ENCODE data around the gene TTC7B. TPM values are rescaled to one million over a fixed set of nuclear protein-coding genes. Genes with fewer than 3 reads are reported as not detected.

TTC7B gene
- total and polyA plus RNA-seq, 2 of the 8 experiments (the other 6 are each of a cell fraction or from before 2014, with no cell fraction given): 23.7 to 34.0 TPM

DNA sequence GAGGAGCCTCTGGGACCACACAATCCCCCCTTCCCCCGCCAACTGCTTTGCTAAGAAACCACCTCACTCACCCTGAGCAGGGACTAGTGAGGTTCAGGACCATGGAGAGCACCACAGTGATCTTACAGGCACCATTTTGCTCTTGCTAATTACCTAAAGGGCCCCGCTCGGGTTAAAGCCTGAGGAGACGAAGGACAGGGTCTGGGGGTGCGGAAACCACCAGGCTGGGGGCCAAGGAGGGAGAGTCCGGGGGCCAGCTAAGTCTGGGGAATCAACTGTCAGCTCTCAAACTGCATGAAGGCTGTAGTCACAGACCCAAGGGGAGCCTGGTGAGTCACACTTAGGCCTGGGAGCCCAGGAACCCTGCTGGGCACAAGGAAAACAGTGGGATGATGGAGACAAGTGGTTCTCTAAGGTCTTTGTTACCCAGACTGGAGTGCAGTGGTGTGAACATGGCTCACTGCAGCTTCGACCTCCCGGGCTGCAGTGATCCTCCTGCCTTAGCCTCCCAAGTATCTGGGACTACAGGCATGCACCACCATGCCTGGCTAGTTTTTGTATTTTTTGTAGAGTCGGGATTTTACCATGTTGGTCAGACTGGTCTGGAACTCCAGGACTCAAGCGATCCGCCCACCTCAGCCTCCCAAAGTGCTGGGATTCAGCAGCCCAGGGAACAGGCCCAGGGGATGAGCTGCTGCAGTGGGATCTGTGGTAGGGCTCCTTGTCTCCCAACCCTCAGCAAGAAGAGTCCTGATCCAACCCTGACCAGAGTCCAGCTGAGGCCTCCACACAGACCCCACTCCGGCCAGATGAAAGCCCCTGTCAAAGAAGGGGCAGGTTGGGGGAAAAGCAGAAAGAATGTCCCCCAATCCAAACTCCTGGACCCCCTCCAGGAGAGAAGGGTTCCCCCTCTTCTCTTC, 320.6 kb downstream of the TTC7B start:
- Histone ChIP-seq H2BK15ac (ENCODE audit: low read length) (no peak overlapping the region), H3K4me2 (ENCODE audit: insufficient read depth in 1 of 2, low read depth in 2 of 2, low read length in 2 of 2) (no peak overlapping the region), H3K27ac (ENCODE audit: low read depth, low read length) (no peak overlapping the region), H4K5ac (ENCODE audit: insufficient read length, low read depth, low read length) (no peak overlapping the region), H3K9me3 (ENCODE audit: insufficient read depth in 2 of 2, low read depth in 1 of 2, low read length in 1 of 2) (no peaks in the 10 kb centered on the region), H3K14ac (ENCODE audit: insufficient read length) (no peak overlapping the region), H2AK5ac (ENCODE audit: low read depth, low read length) (no peak overlapping the region), H3K4me3 (ENCODE audit: extremely low read depth in 1 of 4, insufficient read depth in 2 of 4, low read depth in 3 of 4, low read length in 4 of 4) (no peak overlapping the region), H4K91ac (replicated peaks; ENCODE audit: insufficient read length, low read length) (no peak overlapping the region), H2BK20ac (ENCODE audit: low read length) (no peak overlapping the region), H3K23ac (ENCODE audit: insufficient read length) (no peak overlapping the region), H3K23me2 (ENCODE audit: low read depth, low read length) (no peaks in the 10 kb centered on the region; the same call in 1 of the 2 replicates), H3K56ac (replicated peaks; ENCODE audit: insufficient read length, low read depth, low read length) (no peak overlapping the region), H3K36me3 (ENCODE audit: control insufficient read depth in 2 of 4, insufficient read depth in 4 of 4, low read length in 3 of 4) (no peaks in the 10 kb centered on the region), H3K27me3 (replicated peaks in 1 of 4; ENCODE audit: control insufficient read depth in 3 of 4, extremely low read depth in 1 of 4, insufficient read depth in 3 of 4, low read length in 3 of 4) (no peaks in the 10 kb centered on the region), H4K20me1 (replicated peaks in 1 of 2; ENCODE audit: control insufficient read depth in 1 of 2, insufficient read depth in 2 of 2, low read length in 2 of 2) (no peaks in the 10 kb centered on the region), H3K4ac (replicated peaks; ENCODE audit: insufficient read length, low read depth, low read length) (no peak overlapping the region), H3K79me2 (ENCODE audit: control insufficient read depth in 1 of 2, insufficient read depth in 2 of 2, low read length in 2 of 2) (no peaks in the 10 kb centered on the region), H3K4me1 (replicated peaks in 1 of 4; ENCODE audit: control insufficient read depth in 3 of 4, insufficient read depth in 4 of 4, low read length in 3 of 4) (peaks cover 3 to 12% (median 10%) of the 10 kb centered on the region in 4 experiments), H2BK12ac (ENCODE audit: low read depth, low read length) (no peak overlapping the region), H2AFZ (ENCODE audit: low read length) (no peak overlapping the region), H2BK120ac (replicated peaks; ENCODE audit: low read depth, low read length) (no peak overlapping the region), H3K9ac (replicated peaks in 1 of 4; ENCODE audit: extremely low read depth in 1 of 4, low read depth in 3 of 4, low read length in 3 of 4) (no peak overlapping the region), H3K79me1 (ENCODE audit: low read depth, low read length) (no peaks in the 10 kb centered on the region), H2BK5ac (ENCODE audit: low read depth, low read length) (no peak overlapping the region), H3K18ac (ENCODE audit: extremely low read depth, low read length) (no peak overlapping the region), H4K8ac (ENCODE audit: extremely low read depth, insufficient read depth, low read length) (no peak overlapping the region)
- no peak for FAIRE-seq
- peak in 1 of 2 experiments; percentile 85 for DNase-seq (ENCODE audit: low read depth in 1 of 2, low spot score in 2 of 2)
- CTCF ChIA-PET (ENCODE audit: partially characterized antibody): interaction anchor here (1.0 to 1.4 kb wide), 2 partner anchors 17 to 22 kb away, joined by 3 read pairs; no protein-coding TSS in a partner anchor
- 63% methylated on average over 12 of the region's 12 CpGs; no CpG with 5 or more reads in 1 of the 2 experiments for WGBS, 2 experiments (ENCODE audit: extremely low coverage in 1 of 2, insufficient coverage in 1 of 2, insufficient read length in 1 of 2, insufficient replicate concordance in 2 of 2, low coverage in 1 of 2, low lambda C conversion rate in 2 of 2, missing lambda C conversion rate in 1 of 2)
- POLR2A ChIA-PET (ENCODE audit: partially characterized antibody): interaction anchor here (1.4 kb wide), 1 partner anchor 40 kb away, joined by 3 read pairs; no protein-coding TSS in a partner anchor
- TF ChIP-seq NRF1 (IDR thresholded peaks at IDR 0.05; ENCODE audit: low read depth, low read length) (no peak), SIN3A (conservative IDR thresholded peaks at IDR 0.05 in 1 of 2, IDR thresholded peaks at IDR 0.05 in 1 of 2; ENCODE audit: low read depth in 1 of 2, low read length in 2 of 2) (peak; percentile 46 to 71; a peak in 1 of 4 replicates), KDM1A (IDR thresholded peaks at IDR 0.05; ENCODE audit: borderline replicate concordance, low read length) (no peak), EP300 (IDR thresholded peaks at IDR 0.05; ENCODE audit: borderline replicate concordance in 1 of 2, low read depth in 2 of 2, low read length in 2 of 2) (peak in 1 of 2 experiments; percentile 31; a peak in 1 of 3 replicates), CEBPB (IDR thresholded peaks at IDR 0.05; ENCODE audit: low read depth, low read length) (no peak), JUND (IDR thresholded peaks at IDR 0.05; ENCODE audit: low read length) (peak; percentile 9; the same call in 1 of the 2 replicates), CREB1 (IDR thresholded peaks at IDR 0.05) (peak; percentile 56; the same call in 1 of the 2 replicates), RAD21 (IDR thresholded peaks at IDR 0.05 in 1 of 2, conservative IDR thresholded peaks at IDR 0.05 in 1 of 2; ENCODE audit: low read depth in 2 of 2, low read length in 2 of 2) (peak in 1 of 2 experiments; percentile 15; a peak in 1 of 4 replicates), YY1 (IDR thresholded peaks at IDR 0.05; ENCODE audit: low read depth, low read length) (peak; percentile 94), SIRT6 (IDR thresholded peaks at IDR 0.05; ENCODE audit: low read length) (no peak)
- TF ChIP-seq, protein P1, sequence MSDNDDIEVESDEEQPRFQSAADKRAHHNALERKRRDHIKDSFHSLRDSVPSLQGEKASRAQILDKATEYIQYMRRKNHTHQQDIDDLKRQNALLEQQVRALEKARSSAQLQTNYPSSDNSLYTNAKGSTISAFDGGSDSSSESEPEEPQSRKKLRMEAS (IDR thresholded peaks at IDR 0.05): 0 out of 2 replicates have a peak, but pooled peaks have one; percentile 27
